ENCODE results near the gene CAMTA1.

CAMTA1 gene

DNA sequence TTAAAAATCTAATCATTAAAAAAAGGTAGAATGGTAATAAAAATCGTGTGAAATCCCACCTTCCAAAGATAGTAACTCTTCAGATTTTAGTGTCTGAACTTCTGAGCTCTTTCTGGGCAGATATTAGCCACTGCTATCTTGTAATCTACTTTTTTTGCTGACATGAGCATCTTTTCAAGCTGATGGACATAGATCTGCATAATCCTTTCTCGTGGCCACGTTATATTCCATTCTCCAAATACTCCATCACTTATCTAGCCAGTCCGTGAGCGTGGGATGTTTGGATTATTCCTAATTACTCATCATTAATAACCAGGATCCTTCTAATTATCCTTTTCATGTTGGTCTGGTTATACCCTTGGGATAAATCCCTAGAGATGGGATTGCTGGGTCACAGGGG is 731.7 kb downstream of the CAMTA1 start:
- no peak for DNase-seq (ENCODE audit: low spot score)

DNA sequence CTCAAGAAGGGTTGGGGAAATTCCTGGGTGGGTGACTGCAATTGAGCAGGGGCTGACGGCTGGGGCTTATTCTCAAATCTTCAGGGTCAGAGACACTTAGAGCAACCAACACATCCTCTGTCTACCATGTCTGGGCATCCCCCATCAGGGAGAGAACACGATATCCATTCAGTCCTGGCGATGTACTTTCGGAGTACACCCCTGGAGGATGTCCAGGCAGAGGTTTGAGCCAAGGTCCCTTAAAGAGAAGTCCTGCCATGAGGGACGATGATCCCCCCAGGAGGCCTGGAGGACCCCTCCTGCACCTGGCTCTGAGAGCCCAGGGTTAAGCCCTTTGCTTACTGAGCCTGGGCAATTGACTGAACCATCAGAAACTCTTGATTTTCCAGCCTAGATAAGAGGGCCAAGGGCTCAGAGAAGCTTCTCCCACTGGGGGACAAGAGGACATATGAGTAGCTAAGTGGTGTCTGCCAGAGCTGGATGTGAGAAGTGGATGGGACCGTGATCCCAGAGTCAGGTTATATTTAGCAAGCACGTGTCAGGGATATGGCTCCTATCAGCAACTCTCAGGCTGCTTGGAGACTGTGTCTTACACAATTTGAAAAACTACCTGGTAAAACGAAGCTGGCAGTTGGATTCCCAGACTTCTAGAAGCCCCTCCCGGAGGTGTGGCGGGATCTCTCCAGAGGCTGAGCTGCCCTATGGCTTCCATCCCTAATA is 732.5 kb downstream of the CAMTA1 start:
- DNase-seq (ENCODE audit: low spot score), result no peak

DNA sequence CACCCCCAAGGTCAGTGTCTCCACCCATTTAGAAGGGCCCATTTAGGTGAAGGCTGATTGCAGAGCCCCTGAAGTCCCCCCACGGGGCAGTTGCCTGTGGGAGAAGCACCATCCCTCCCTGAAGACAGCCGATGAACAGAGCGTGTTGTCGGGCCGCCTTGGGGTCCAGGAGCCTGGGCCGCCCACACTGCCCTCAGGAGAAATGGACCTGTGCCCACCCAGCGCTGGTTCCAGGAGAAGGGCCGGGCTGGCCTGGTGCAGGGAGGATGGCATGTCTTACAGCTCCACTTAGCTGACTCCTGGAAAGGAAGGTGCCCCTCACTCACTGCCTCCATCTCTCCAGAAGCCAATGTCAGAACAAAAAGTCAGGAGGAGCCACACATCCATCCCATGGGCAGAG is 733.2 kb downstream of the CAMTA1 start:
- no peak for DNase-seq (ENCODE audit: low spot score)

DNA sequence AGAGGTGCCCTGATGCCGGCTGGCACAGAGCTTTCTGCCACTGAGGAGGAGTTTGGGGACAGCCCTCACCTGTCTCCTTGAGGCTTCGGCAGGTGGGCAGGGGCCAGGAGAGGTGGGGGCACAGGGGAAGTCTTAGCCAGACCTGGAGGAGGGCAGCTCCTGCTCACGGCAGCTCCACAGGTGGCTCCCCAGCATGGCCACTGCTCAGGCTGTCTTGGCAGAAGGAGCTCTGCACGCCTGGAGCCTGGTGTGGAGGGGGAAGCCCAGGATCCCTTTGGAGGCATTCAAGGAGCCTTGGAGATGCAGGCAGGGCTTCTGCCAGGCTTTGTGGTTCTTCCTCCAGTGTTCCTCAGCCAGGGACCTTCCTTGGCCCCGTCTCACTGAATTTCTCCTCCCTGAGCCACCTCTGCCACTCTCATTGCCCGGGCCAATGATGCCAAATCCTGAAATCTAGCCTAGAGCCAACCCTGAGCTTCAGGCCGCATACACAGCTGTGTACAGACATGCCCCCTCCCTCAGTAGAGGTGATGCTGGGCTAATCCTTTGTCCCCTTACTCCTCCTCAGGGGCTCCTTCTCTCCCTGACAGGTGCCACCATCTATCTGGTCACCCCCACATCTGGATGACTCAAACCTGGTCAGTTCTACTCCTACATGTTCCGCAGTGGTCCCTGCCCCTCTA is 734.1 kb downstream of the CAMTA1 start:
- DNase-seq (ENCODE audit: low spot score), result no peak

DNA sequence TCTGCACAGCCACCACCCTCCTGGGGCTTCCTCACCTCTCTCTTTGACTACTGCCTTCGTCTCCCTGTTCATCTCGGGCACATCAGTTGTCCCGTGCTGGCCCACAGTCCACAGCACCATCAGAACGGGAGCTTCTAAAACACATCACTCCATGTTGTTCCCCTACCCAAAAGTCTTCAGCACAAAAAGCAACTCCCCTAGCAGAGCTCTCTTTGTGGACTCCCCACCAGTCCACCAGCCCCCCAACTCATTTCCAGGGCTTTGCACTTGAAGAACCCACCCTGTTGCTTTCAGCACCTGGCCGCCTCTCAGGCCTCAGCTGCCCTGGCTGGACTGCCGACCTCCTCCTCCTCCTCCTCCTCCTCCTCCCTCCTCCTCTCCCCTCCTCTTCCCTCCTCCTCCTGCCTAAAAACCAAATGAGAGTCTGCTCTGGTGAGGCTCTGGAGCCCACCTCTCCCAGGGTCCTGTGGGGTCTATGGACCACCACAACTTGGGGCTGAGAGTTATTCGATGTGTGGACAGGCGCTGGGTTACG is 734.7 kb downstream of the CAMTA1 start:
- no peak for DNase-seq (ENCODE audit: low spot score)

DNA sequence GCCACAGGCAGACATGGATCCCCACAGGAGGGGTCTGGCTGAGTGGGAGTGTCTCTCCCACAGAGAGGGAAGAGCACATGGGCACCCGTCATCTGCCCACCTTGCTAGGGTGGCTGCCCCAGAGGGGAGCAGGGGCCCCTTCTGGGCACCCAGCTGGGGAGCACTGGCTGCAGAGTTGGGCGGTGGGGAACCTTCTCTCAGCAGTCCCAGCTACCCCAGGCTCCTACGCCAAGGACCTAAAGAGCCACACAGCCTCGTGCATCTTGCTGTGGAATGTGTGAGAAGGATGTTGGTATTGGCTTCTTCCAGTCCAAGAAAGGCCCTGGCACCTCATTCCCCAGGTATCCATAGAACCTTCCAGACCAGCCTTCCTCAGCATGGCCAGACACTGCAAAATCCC is 735.2 kb downstream of the CAMTA1 start:
- no peak for DNase-seq (ENCODE audit: low spot score)

DNA sequence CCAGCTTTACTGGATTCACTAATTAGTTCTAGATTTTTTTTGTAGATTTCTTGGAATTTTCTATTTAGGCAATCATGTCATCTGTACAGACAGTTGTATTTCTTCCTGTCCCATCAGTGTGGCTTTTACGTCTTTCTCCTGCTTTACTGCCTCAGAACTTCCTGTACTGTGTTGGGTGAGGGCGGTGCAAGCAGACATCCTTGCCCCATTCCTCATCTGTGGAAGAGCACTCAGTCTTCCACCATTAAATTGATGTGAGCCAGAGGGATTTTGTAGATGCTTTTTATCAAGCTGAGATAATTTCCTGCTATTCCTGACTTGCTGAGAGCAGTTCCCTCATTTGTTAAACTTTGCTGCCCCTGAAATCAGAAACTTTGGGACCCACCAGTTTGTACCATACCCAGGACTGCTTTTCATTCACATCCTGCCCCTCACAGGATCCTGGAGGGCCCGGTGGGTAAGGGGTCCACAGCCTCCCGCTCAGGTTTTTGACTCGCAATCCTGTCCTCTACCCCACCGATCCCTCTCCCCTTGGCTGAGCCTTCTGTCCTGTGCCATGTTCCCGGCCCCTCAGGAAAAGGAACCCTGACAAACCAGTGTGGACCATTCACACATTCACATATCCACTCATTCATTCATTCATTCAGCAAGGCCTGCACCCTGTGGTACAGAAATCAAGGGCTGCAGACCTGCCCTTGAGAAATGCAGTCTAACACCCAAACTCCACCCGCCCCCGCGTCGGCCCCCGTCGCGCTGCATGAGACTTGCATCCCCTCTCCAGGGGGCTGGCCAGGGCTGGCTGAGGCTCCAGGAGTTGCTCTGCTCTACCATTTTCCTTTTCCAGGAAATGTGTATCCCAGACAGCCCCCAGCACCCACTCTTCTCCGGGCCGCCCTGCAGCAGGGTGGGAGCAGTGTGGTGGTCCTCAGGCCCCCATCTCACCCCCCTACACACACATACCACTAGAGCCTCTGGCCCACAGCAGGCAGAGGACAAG is 739.4 kb downstream of the CAMTA1 start:
- no peak for DNase-seq (ENCODE audit: low spot score)

DNA sequence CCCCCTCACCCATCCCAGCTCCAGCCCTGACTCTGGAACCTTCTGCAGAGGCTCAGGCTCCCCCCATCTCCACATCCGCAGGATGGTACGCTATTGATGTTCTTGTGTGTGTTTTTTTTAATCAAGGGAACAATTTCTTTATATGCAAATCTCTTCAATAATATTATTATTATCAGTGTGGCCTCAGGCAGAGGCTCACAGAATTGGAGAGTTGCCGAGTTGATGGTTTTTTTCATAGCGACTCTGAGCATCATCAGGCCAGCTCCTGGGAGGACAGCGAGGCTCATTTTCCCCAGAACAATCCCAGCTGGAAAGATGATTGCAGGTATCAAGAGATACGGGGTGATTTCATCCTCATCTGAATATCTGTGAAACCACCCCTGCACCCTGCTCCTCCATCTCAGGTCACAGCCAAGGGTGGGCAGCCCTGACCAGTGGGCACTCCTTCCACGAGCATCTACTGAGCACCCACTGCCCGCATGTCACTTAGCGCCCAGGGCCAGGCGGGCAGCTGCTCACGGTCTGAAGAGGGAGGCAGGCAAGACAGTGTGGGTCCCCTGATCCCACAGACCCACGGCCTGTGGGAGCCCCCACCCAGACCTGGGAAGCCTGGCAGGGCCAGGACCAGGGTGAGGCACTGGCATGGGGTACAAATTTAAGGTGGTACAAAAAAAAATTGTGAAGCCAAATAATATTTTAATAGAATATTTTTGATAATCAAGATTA is 740.2 kb downstream of the CAMTA1 start:
- no peak for DNase-seq (ENCODE audit: low spot score)

DNA sequence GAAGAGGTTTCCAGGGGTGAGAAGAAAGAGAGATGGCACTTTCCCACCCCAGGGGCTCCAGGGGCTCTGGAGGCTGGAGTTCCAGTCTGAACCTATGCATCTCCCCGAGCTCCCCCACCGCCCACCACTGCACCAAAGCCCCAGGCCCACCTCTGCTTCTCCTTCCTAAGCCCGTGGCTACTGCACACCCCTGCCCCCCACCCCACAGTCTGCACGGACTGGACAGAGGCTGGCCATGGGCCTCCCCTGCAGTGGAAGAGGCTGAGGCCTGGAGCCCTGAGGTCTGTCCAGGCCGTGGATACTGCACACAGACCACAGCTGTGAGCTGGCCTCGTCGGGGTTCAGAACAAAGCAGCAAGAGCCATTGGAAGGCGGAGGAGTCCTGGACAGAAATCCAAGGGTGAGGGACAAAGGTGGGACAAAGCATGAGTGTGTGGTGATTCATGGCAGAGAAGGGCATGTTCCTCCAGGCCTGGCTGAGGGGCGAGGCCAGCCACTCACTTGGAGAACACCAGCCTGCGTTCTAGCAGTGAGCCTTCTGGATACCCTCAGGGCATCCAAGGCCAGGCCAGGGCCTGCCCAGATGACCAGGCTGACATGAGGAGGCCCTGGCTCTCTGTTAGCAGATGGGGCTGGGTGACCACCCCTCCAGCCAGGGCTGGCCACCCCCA is 741.1 kb downstream of the CAMTA1 start:
- DNase-seq (ENCODE audit: low spot score), result no peak

DNA sequence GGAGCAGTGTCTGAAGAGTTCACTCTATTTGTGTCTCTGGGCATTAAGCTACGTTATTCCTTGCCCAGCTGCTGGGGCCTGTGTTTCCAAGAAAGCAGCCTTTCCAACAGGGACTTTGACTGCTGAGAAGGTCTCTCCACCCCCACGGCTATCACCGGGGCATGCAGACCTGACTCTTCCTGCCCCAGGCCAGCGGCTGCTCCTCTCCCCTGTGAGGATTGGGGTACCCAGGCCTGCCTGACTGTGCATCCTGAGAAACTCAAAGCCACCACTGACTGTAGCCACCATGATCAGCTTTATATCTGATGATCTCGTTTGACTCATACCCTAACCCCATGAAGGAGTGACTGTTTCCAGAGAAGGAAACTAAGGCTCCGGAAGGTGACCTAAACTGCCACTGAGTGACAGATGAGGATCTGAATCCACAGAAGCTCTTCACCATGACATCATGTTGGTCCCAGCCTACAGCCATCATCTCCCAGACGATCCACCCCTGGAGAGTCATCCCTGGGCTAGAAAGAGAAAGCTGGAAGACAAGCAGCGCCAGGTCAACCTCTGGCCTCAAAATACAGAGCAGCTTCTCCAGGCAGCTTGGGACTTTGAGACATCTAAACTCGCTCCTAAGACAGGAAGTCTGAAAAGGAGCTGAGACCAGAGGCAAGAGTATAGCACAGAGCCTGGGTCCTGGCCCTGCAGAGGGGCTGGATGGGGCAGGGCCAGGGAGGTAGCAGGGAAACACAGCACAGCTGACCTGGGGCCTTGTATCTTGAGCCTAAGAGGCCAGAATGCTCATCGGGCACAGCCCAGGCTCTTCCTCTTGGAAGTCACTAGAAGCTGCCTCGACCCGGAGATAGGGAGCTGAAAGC is 741.8 kb downstream of the CAMTA1 start:
- DNase-seq (ENCODE audit: low spot score), result peak; percentile 81

DNA sequence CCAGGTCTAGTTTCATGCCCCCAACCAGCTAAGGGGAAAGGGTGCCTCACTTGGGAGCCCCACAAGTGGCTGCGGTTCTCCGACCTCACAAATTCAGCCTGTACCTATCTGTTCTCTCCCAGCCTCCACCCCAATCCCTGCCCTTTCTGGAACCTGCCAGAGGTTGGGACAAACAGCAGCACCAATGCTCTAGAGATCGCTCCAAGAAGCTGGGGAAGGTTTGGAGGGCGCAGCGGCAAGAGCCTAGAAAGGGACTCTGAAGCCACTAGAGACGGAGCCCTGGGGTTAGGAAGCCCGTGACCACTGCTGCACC is 742.4 kb downstream of the CAMTA1 start:
- DNase-seq (ENCODE audit: low spot score), result no peak

DNA sequence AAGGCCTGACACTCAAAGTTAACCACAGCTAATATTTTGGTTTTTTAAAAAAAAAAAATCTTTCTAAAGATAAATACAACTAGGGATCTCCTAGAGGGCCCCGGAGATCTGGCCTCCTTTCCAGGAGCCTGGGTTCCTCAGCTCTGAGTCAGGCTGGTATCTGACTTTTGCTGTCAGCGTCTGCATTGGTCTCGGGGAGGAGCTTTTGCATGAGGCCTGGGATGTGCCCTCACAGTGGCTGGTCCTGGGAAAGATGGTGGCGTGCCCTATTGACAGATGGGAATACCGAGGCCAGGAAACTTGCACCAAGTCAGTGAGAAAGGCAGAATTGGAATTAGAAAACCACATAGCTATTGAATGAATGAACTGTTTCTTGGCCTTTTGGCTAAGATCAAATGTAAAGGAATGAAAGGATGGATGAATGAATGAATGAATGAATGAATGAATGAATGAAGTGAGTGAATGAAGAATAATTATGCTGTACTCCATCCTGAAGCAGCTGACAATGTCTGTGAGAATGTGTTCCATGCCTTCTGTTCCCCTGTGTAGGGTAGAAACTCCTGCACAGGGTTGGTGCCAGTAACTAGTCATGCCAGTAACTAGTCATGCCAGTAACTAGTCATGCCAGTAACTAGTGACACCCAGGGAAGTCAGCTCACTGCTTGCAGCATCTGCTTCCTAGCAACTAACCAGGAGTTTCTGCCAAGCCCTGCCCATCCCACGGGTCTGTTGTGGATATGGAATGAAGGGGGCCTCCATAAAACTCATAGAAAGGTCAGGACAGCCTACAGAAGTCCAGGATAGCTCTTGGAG is 743.3 kb downstream of the CAMTA1 start:
- no peak for DNase-seq (ENCODE audit: low spot score)

DNA sequence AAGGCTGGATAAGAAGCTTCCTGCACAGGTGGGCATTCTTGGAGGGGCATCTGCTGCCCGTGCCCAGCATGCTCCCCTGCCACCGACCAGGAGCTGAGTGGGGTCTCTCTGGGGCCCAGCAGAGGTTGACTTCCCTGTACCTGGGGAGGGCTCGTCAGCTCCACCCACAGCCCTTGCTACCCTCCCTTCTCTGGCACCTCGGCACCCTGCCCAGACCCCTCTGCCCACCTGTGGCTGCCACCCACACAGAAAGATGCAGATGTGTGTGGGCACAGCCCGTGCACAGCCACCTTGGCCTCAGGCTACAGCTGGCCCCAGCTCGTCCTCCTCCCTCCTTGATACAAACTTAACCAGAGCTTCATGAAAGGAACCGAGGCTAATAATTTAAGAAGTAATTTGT is 744.7 kb downstream of the CAMTA1 start:
- DNase-seq (ENCODE audit: low spot score), result no peak

DNA sequence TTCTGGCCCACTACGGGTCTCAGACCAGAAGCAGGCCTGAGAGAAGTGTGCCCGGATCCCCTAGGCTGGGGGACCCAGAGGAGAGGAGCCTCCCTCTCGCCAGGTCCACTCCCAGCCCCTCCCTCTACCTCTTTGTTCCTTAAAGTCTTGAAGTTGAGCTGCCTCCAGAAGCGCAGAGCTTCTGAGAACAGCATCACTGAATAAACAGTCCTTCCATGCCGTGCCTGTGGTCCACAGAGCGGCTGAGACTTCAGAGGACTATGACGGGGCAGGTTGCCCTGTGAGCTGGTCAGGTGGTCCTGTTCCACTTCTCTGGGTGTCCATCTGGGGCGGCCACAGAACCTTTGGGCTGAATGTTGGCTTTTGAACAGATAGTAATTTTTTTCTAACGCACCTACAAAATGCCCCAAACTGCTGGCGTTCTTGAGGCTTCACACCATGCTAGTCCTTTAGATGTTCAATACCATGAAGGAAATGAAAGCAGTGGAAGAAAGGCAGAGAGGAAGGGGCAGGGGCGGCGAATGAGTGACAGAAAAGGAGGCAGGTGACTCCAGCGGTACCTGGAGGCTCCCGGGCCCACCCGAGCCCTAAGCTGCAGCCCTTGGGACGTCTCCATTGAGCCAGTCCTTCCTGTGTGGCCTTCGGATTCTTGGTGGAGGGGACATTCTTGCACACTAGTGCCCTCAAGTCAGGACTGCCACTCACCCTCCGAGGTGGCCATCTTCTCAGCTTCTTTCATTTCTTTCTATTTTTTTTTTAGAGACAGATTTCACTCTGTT is 746.5 kb downstream of the CAMTA1 start:
- DNase-seq (ENCODE audit: low spot score), result no peak

DNA sequence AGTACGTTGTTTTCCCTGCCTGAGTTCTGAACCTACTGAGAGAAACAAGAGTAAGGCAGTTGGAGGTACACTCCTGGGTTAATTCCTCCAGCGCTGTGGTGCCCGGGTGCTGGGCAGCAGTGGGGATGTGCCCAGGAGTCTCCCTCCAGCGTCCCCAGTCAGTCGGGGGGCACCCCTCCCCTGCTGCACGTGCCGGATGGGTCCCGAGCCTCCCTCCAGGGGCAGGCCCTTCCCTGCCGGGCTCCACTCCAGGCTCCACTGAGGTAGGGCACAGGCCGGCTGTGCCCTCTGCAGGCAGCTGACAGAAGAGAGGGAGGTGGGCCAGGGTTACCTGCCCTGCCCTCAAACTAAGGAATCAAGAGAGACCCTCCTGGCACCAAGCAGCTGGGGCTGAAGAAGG is 747.8 kb downstream of the CAMTA1 start:
- no peak for DNase-seq (ENCODE audit: low spot score)

DNA sequence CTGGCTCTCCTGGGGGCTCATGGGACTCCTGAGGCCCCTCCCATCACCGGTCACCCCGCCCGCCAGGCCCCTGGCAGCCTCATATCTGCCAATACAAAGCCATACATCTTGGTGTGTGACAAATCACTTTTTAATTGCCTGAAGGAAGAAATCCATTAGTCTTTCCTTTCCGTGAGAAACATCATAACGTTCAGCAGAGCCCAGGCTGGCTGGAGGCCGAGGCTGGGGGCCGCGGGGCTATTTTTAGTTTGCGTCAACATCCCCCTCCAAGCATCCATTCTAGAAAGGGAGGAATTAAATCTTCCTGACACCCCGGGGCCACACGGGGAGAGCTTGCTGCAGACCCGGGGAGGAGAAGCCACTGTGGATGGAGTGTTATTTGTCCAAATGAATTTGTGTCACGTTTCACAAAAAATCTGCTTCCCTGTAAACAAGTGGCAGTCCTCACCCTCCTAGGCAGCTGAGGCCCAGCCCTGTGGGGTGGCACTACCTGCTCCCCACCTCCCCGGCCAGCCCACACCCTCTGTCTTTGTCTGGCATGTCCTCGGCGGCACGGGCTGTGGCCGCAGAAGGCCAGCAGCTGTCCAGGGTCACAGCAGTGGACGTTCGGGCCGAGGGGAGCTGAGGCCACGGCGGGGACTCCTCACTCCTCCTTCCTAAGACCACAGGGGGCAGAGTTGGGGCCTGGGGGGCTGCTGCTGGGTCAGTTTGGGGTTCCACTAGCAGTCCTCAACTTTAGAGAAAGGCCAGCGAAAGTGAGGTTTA is 749.0 kb downstream of the CAMTA1 start:
- DNase-seq (ENCODE audit: low spot score), result no peak

DNA sequence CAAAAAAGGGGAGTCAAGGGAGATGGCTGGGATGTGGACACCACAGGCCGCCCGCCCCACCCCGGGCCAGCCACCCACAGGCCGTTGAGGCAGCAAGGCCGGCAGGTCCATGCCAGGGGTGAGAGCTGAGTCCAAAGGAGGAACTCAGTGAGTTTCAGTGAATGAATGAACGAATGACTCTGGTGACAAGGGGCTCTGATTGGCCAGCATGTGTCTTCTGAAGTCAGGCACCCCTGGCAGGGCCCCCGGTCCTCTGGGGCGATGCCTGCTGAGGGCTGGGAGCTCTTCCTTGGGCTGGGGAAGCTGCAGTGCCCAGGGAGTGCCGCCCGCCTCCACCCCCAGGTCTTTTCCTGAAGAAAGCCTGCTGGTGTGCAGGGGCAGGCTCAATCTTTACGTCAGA is 749.8 kb downstream of the CAMTA1 start:
- DNase-seq (ENCODE audit: low spot score), result no peak
